Measurements from ENCODE around the gene TAF4.
"Not testable (repeated sequence)": the region's sequence is repeated elsewhere in the genome, so short reads cannot be mapped to it uniquely, and the experiment has no call there.

The TAF4 gene

GRCh38 chr20:61948056-61948455 is 117.6 kb downstream of the TAF4 start:
- not testable (repeated sequence) for H3K27me3 ChIP-seq (ENCODE audit: control insufficient read depth in 1 of 2, insufficient read depth in 2 of 2, low read length in 2 of 2); H3K9me3 ChIP-seq (ENCODE audit: control insufficient read depth in 1 of 2, low read length in 2 of 2); H3K36me3 ChIP-seq (ENCODE audit: control insufficient read depth in 1 of 2, insufficient read depth in 2 of 2, low read length in 2 of 2)

GRCh38 chr20:61945495-61945894 is 120.2 kb downstream of the TAF4 start:
- not testable (repeated sequence) for H3K27me3 ChIP-seq (ENCODE audit: control insufficient read depth in 1 of 2, insufficient read depth in 2 of 2, low read length in 2 of 2); H3K27ac ChIP-seq (ENCODE audit: low read depth, low read length); H3K4me3 ChIP-seq (ENCODE audit: low read depth in 1 of 2, low read length in 2 of 2); H3K9me3 ChIP-seq (ENCODE audit: control insufficient read depth in 1 of 2, low read length in 2 of 2); H3K4me1 ChIP-seq (ENCODE audit: control insufficient read depth in 1 of 2, insufficient read depth in 2 of 2, low read length in 2 of 2); H3K9ac ChIP-seq (ENCODE audit: low read depth in 1 of 2, low read length in 2 of 2); H3K36me3 ChIP-seq (ENCODE audit: control insufficient read depth in 1 of 2, insufficient read depth in 2 of 2, low read length in 2 of 2)

More at GRCh38 chr20:61948056-61948455, 117.6 kb downstream of the TAF4 start:
- not testable (repeated sequence) for H3K9ac ChIP-seq (ENCODE audit: low read depth in 1 of 2, low read length in 2 of 2); H3K4me3 ChIP-seq (ENCODE audit: low read depth in 1 of 2, low read length in 2 of 2); H3K27ac ChIP-seq (ENCODE audit: low read depth, low read length); H3K4me1 ChIP-seq (ENCODE audit: control insufficient read depth in 1 of 2, insufficient read depth in 2 of 2, low read length in 2 of 2)

GRCh38 chr20:61944967-61945366 is 120.7 kb downstream of the TAF4 start:
- H3K9me3 ChIP-seq (ENCODE audit: control insufficient read depth in 1 of 2, low read length in 2 of 2); H3K36me3 ChIP-seq (ENCODE audit: control insufficient read depth in 1 of 2, insufficient read depth in 2 of 2, low read length in 2 of 2); H3K27me3 ChIP-seq (ENCODE audit: control insufficient read depth in 1 of 2, insufficient read depth in 2 of 2, low read length in 2 of 2); H3K4me3 ChIP-seq (ENCODE audit: low read depth in 1 of 2, low read length in 2 of 2); H3K9ac ChIP-seq (ENCODE audit: low read depth in 1 of 2, low read length in 2 of 2); H3K27ac ChIP-seq (ENCODE audit: low read depth, low read length); H3K4me1 ChIP-seq (ENCODE audit: control insufficient read depth in 1 of 2, insufficient read depth in 2 of 2, low read length in 2 of 2): not testable (repeated sequence)

GRCh38 chr20:61942526-61942925 is 123.2 kb downstream of the TAF4 start:
- Histone ChIP-seq H3K27ac (ENCODE audit: low read depth, low read length) (no peak overlapping the region), H3K36me3 (ENCODE audit: control insufficient read depth in 1 of 2, insufficient read depth in 2 of 2, low read length in 2 of 2) (no peaks in the 10 kb centered on the region), H3K27me3 (ENCODE audit: control insufficient read depth in 1 of 2, insufficient read depth in 2 of 2, low read length in 2 of 2) (no peaks in the 10 kb centered on the region), H3K4me3 (ENCODE audit: low read depth in 1 of 2, low read length in 2 of 2) (no peak overlapping the region), H3K9ac (ENCODE audit: low read depth in 1 of 2, low read length in 2 of 2) (no peak overlapping the region), H3K9me3 (ENCODE audit: control insufficient read depth in 1 of 2, low read length in 2 of 2) (no peaks in the 10 kb centered on the region), H3K4me1 (ENCODE audit: control insufficient read depth in 1 of 2, insufficient read depth in 2 of 2, low read length in 2 of 2) (no peaks in the 10 kb centered on the region)

- Histone ChIP-seq H3K36me3 (ENCODE audit: control insufficient read depth in 1 of 2, insufficient read depth in 2 of 2, low read length in 2 of 2) (no peaks in the 10 kb centered on the region), H3K9me3 (ENCODE audit: control insufficient read depth in 1 of 2, low read length in 2 of 2) (no peaks in the 10 kb centered on the region), H3K9ac (ENCODE audit: low read depth in 1 of 2, low read length in 2 of 2) (no peak overlapping the region), H3K27me3 (ENCODE audit: control insufficient read depth in 1 of 2, insufficient read depth in 2 of 2, low read length in 2 of 2) (no peaks in the 10 kb centered on the region), H3K4me1 (ENCODE audit: control insufficient read depth in 1 of 2, insufficient read depth in 2 of 2, low read length in 2 of 2) (no peaks in the 10 kb centered on the region), H3K4me3 (ENCODE audit: low read depth in 1 of 2, low read length in 2 of 2) (no peak overlapping the region), H3K27ac (ENCODE audit: low read depth, low read length) (no peak overlapping the region)
Observed at GRCh38 chr20:61941721-61942405, 123.8 kb downstream of the TAF4 start.

- Histone ChIP-seq H3K4me1 (ENCODE audit: control insufficient read depth in 1 of 2, insufficient read depth in 2 of 2, low read length in 2 of 2) (no peaks in the 10 kb centered on the region), H3K27ac (ENCODE audit: low read depth, low read length) (no peak overlapping the region), H3K9me3 (ENCODE audit: control insufficient read depth in 1 of 2, low read length in 2 of 2) (no peaks in the 10 kb centered on the region), H3K27me3 (ENCODE audit: control insufficient read depth in 1 of 2, insufficient read depth in 2 of 2, low read length in 2 of 2) (no peaks in the 10 kb centered on the region), H3K9ac (ENCODE audit: low read depth in 1 of 2, low read length in 2 of 2) (no peak overlapping the region), H3K4me3 (ENCODE audit: low read depth in 1 of 2, low read length in 2 of 2) (no peak overlapping the region), H3K36me3 (ENCODE audit: control insufficient read depth in 1 of 2, insufficient read depth in 2 of 2, low read length in 2 of 2) (no peaks in the 10 kb centered on the region)
Observed at GRCh38 chr20:61940976-61941720, 124.5 kb downstream of the TAF4 start.

- Histone ChIP-seq H3K4me1 (ENCODE audit: control insufficient read depth in 1 of 2, insufficient read depth in 2 of 2, low read length in 2 of 2) (no peaks in the 10 kb centered on the region), H3K9ac (ENCODE audit: low read depth in 1 of 2, low read length in 2 of 2) (no peak overlapping the region), H3K36me3 (ENCODE audit: control insufficient read depth in 1 of 2, insufficient read depth in 2 of 2, low read length in 2 of 2) (no peaks in the 10 kb centered on the region), H3K9me3 (ENCODE audit: control insufficient read depth in 1 of 2, low read length in 2 of 2) (no peaks in the 10 kb centered on the region), H3K27ac (ENCODE audit: low read depth, low read length) (no peak overlapping the region), H3K4me3 (ENCODE audit: low read depth in 1 of 2, low read length in 2 of 2) (no peak overlapping the region), H3K27me3 (ENCODE audit: control insufficient read depth in 1 of 2, insufficient read depth in 2 of 2, low read length in 2 of 2) (no peaks in the 10 kb centered on the region)
Observed at GRCh38 chr20:61940491-61940890, 125.2 kb downstream of the TAF4 start.

- no peak overlapping the region for H3K9ac ChIP-seq (ENCODE audit: low read depth in 1 of 2, low read length in 2 of 2)
- H3K27me3 ChIP-seq (ENCODE audit: control insufficient read depth in 1 of 2, insufficient read depth in 2 of 2, low read length in 2 of 2): no peaks in the 10 kb centered on the region
- H3K27ac ChIP-seq (ENCODE audit: low read depth, low read length): no peak overlapping the region
- no peaks in the 10 kb centered on the region for H3K9me3 ChIP-seq (ENCODE audit: control insufficient read depth in 1 of 2, low read length in 2 of 2)
- H3K4me3 ChIP-seq (ENCODE audit: low read depth in 1 of 2, low read length in 2 of 2): no peak overlapping the region
- H3K4me1 ChIP-seq (ENCODE audit: control insufficient read depth in 1 of 2, insufficient read depth in 2 of 2, low read length in 2 of 2): no peaks in the 10 kb centered on the region
- H3K36me3 ChIP-seq (ENCODE audit: control insufficient read depth in 1 of 2, insufficient read depth in 2 of 2, low read length in 2 of 2): no peaks in the 10 kb centered on the region
Observed at GRCh38 chr20:61939691-61940360, 125.9 kb downstream of the TAF4 start.

- Histone ChIP-seq H3K9ac (ENCODE audit: low read depth in 1 of 2, low read length in 2 of 2) (no peak overlapping the region), H3K4me3 (ENCODE audit: low read depth in 1 of 2, low read length in 2 of 2) (no peak overlapping the region), H3K27ac (ENCODE audit: low read depth, low read length) (no peak overlapping the region), H3K27me3 (ENCODE audit: control insufficient read depth in 1 of 2, insufficient read depth in 2 of 2, low read length in 2 of 2) (no peaks in the 10 kb centered on the region), H3K9me3 (ENCODE audit: control insufficient read depth in 1 of 2, low read length in 2 of 2) (no peaks in the 10 kb centered on the region), H3K4me1 (ENCODE audit: control insufficient read depth in 1 of 2, insufficient read depth in 2 of 2, low read length in 2 of 2) (no peaks in the 10 kb centered on the region), H3K36me3 (ENCODE audit: control insufficient read depth in 1 of 2, insufficient read depth in 2 of 2, low read length in 2 of 2) (no peaks in the 10 kb centered on the region)
Observed at GRCh38 chr20:61938839-61939690, 126.6 kb downstream of the TAF4 start.

Measured in duodenal mucosa (tissue), 2 donors.